Right lobe of liver (tissue), 4 donors: ENCODE measurements around the gene GREB1.

ENCODE experiments used
- POLR2A ChIP-seq: fragments of 450-650 bp; IDR thresholded peaks from one replicate; pipeline ENCODE4 v1.6.1; 2017; ENCODE audit warnings: antibody characterized with exemption, mild to moderate bottlenecking
- TF ChIP-seq, protein P1 (sequence below), 4 donors: fragments of 200-600 bp in 3 of 4; fragments of 450-650 bp in 1 of 4; IDR thresholded peaks; one replicate each; pipeline versions ENCODE4 v1.5.1 to v1.8.0; 2016 to 2022; ENCODE audit warnings: antibody characterized with exemption in 4 of 4, mild to moderate bottlenecking in 2 of 4
- donor health status: DM: no; HTN: no; CAD: no.
- donor health status: DM: no; HTN: no; CAD: no.
- donor health status: DM: no; HTN: yes; CAD: no.

DNA sequence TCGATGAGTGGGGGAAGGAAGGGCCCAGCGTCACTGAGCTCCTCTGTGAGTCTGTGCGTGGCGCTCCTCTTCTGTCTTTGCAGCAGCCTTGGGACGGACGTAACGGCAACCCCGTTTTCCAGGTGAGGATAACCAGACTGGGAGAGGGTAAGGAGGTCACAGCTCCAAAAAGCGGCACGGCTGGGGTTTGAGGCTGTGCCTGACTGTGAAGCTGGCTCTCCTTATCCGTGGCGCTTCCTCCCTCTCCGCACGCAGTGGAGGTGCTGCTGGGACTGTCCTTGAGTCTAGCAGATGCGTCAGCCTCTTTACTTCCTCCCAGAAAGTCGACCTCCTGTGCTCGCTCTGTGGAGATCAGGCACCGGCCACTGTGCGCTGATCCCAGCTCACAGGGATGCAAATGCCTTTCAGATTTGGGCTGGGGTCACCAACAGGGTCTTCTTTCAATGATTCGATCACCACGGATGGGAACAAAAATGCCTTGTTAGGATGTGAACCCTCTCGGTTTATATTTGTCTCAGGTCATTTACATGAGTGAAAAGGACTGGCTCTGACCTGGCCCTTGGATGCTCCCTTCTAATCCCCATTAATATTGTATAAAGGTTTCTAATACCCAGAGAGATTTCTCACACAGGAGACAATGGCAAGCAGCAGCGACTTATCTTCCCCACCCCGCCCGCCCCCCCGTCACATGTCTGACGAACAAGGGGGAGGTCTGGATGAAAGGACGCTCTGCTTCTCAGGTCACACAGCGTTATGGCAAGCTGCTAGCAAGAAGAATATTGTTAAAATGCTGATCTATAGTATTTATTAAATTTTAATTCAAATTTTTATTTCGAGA, 37.8 kb upstream of the GREB1 start:
- TF ChIP-seq, protein P1, sequence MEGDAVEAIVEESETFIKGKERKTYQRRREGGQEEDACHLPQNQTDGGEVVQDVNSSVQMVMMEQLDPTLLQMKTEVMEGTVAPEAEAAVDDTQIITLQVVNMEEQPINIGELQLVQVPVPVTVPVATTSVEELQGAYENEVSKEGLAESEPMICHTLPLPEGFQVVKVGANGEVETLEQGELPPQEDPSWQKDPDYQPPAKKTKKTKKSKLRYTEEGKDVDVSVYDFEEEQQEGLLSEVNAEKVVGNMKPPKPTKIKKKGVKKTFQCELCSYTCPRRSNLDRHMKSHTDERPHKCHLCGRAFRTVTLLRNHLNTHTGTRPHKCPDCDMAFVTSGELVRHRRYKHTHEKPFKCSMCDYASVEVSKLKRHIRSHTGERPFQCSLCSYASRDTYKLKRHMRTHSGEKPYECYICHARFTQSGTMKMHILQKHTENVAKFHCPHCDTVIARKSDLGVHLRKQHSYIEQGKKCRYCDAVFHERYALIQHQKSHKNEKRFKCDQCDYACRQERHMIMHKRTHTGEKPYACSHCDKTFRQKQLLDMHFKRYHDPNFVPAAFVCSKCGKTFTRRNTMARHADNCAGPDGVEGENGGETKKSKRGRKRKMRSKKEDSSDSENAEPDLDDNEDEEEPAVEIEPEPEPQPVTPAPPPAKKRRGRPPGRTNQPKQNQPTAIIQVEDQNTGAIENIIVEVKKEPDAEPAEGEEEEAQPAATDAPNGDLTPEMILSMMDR (IDR thresholded peaks at IDR 0.05), result no peak
- TF ChIP-seq POLR2A, result no peak
